Stimulated activated naive B cell treated with anti-CD40 and anti-IgM and Interleukin-4, amounts not matched to agents 10 μg/mL and 1 μg/mL and 100 μg/mL, for 72 hours (primary cell): ENCODE measurements around the gene BRINP3.

Source experiments
- ATAC-seq, 2 donors: fragments of 150-1000 bp; cut with Tn5 transposase; replicated peaks; 2 replicates each; pipeline ENCODE4 v1.10.0; 2021; ENCODE audit warnings: moderate library complexity in 1 of 2
- DNase-seq: peaks from one replicate; pipeline ENCODE4 v3.0.0; 2021
- H3K27ac Mint-ChIP-seq: one replicate; pipeline ENCODE4 v1.8.0; 2022; ENCODE audit warnings: mild to moderate bottlenecking, mixed read lengths
- H3K27me3 Mint-ChIP-seq, 2 donors: one replicate each; pipeline ENCODE4 v1.8.0; 2022; ENCODE audit warnings: mixed read lengths in 2 of 2
- H3K36me3 Mint-ChIP-seq, 2 donors: one replicate each; pipeline ENCODE4 v1.8.0; 2022; ENCODE audit warnings: mixed read lengths in 2 of 2, mild to moderate bottlenecking in 1 of 2
- H3K4me1 Mint-ChIP-seq, 2 donors: one replicate each; pipeline ENCODE4 v1.8.0; 2022; ENCODE audit warnings: mixed read lengths in 2 of 2, mild to moderate bottlenecking in 1 of 2
- H3K4me3 Mint-ChIP-seq, 2 donors: one replicate each; pipeline ENCODE4 v1.8.0; 2022; ENCODE audit warnings: mild to moderate bottlenecking in 2 of 2, mixed read lengths in 2 of 2, moderate library complexity in 1 of 2
- H3K9me3 Mint-ChIP-seq, 2 donors: one replicate each; pipeline ENCODE4 v1.8.0; 2022; ENCODE audit warnings: mixed read lengths in 2 of 2, mild to moderate bottlenecking in 1 of 2

Gene BRINP3

DNA sequence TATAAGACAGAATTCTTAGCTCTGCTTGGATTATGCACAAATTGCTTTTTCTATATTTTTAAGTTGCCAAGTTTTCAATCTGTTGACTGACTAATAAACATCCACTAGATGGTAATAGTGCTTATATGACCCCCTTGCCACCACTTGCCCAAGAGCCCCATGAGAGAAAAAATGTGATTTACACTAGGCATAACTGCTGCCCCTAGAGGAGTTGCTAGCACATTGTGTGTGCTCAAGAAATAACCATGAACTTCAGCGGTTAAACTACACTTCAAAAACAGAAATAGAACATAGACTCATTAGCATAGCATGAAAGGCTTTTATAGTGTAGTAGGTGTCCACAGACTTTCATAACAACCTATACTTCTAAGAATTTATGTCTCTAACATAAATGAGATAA lies 61.4 kb downstream of the BRINP3 start:
- Mint-ChIP-seq H3K27ac (no peak overlapping the region), H3K9me3 (no peaks in the 10 kb centered on the region), H3K36me3 (no peaks in the 10 kb centered on the region), H3K4me1 (no peaks in the 10 kb centered on the region), H3K27me3 (no peaks in the 10 kb centered on the region), H3K4me3 (no peak overlapping the region)
- DNase-seq (no peak), ATAC-seq (no peak)

DNA sequence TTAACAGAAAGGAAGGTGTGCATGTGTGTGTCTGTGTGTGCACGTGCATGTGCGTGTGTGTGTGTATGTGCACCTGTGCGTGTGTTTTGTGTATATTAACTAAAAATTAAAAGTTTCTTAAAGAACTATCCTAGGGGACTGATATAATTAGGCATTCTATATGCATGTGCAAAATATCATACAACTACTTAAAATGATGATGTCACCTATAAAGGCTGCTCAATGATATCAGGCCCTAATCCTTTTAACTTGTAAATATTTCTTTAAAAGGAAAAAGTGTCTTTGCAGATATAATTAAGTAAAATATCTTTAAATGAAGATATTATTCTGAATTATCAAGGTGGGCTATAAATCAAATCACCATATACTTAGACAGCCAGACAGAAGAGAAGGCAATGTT lies 64.5 kb downstream of the BRINP3 start:
- no peak overlapping the region for H3K4me3 Mint-ChIP-seq
- H3K27me3 Mint-ChIP-seq: no peaks in the 10 kb centered on the region
- no peak for DNase-seq
- no peak for ATAC-seq
- H3K9me3 Mint-ChIP-seq: no peaks in the 10 kb centered on the region
- no peak overlapping the region for H3K27ac Mint-ChIP-seq
- H3K36me3 Mint-ChIP-seq: no peaks in the 10 kb centered on the region
- no peaks in the 10 kb centered on the region for H3K4me1 Mint-ChIP-seq

DNA sequence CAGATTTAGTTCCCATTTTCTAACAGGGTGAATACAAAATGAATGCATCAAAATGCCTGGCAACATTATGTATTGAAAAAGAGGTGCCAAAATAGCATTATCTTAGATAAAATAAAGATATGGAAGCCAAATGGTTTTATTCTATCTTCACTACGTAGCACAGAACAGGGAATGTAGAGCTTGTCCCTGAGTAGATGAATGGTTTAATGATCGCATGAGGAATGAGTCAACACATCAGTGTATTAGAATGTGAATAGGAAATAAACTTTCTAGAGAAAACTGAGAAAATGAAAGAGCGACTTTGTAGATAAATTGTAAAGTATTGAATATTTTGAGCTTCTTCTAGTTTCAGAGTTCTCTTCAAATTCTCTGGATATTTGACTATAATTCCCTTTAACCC lies 74.3 kb downstream of the BRINP3 start:
- DNase-seq: no peak
- Mint-ChIP-seq H3K36me3 (no peaks in the 10 kb centered on the region), H3K4me1 (no peaks in the 10 kb centered on the region), H3K27me3 (no peaks in the 10 kb centered on the region), H3K27ac (no peak overlapping the region), H3K9me3 (no peaks in the 10 kb centered on the region), H3K4me3 (no peak overlapping the region)
- no peak for ATAC-seq

DNA sequence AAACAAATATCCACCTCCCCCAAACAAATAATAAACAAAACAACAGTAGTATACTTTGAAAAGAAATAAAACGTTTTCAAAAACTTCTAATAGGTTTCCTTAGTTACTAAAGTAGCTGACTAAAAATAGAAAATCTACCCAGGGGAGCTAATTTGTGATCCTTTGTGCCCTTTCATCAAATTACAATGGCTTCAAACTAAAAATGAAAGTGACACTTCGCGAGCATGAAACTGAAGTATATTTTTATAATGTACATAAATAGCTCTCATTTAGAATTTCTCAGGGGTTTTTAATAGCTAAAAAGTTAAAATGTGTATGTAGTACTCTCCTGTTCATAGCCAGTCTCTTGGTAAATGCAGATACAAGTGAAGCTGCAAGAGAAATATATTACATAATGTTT lies 78.4 kb downstream of the BRINP3 start:
- no peaks in the 10 kb centered on the region for H3K36me3 Mint-ChIP-seq
- H3K27me3 Mint-ChIP-seq: no peaks in the 10 kb centered on the region
- DNase-seq (no peak), ATAC-seq (no peak)
- no peaks in the 10 kb centered on the region for H3K9me3 Mint-ChIP-seq
- H3K4me1 Mint-ChIP-seq: no peaks in the 10 kb centered on the region
- H3K4me3 Mint-ChIP-seq: no peak overlapping the region
- H3K27ac Mint-ChIP-seq: no peak overlapping the region

DNA sequence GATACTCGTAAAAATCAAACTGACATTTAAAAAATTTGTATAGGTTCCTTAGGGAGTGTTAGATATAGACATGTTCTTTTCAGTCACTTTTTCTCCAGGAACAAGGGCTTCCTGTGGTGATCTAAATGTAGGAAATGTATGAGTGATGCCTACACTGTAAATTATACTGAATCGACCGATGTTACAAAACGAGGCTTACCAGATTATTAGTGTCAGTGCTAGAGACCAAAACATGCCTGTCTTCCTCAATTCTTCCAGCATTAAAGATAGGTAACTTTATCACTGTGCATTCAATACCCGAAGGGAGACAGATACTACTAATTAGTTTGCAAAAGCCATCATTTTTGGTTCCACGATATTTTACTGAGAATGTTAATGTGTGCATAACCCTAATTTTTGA lies 86.1 kb downstream of the BRINP3 start:
- Mint-ChIP-seq H3K4me3 (no peak overlapping the region), H3K27me3 (no peaks in the 10 kb centered on the region), H3K9me3 (peaks cover 0 to 1% of the 10 kb centered on the region in 2 donors), H3K27ac (no peak overlapping the region), H3K36me3 (no peaks in the 10 kb centered on the region), H3K4me1 (no peaks in the 10 kb centered on the region)
- DNase-seq (no peak), ATAC-seq (no peak)

DNA sequence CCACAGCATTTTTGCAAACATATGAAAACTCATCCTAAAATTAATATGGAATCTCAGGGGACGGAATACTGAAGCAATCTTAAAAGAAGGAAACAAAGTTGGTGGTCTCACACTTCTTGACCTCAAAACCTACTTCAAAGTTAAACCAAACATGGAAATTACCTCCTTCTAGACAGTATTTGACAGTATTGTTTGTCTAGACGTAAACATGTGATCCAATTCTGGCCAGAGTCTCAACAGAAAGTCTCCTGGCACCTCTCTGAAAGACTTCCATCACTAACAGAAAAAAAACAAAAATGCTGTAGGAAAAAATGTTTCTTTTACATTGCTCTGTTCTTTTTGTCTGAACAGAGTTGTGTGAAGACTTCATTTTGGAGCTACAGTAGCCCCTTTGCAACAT lies 99.7 kb downstream of the BRINP3 start:
- peaks cover 3 to 7% of the 10 kb centered on the region in 2 donors for H3K4me1 Mint-ChIP-seq
- no peaks in the 10 kb centered on the region for H3K27me3 Mint-ChIP-seq
- DNase-seq (no peak), ATAC-seq (no peak)
- H3K36me3 Mint-ChIP-seq: no peaks in the 10 kb centered on the region
- H3K4me3 Mint-ChIP-seq: no peak overlapping the region
- no peaks in the 10 kb centered on the region for H3K9me3 Mint-ChIP-seq
- H3K27ac Mint-ChIP-seq: no peak overlapping the region

DNA sequence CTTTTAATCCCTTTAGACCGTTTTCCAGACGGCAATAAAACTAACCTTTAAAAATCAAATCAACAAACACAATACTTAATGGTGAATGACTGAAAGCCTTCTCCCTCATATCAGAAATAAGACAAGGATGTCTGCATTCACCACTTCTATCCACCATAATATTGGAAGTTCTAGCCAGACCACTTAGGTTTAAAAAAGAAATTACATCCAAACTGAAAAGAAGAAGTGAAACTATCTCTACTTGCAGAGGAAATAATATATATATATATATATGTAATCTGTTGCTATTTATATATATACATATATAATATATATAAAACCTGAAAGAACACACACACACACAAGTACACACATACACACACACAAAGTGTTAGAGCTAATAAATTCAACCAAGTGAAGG lies 100.4 kb downstream of the BRINP3 start:
- Mint-ChIP-seq H3K27me3 (no peaks in the 10 kb centered on the region), H3K27ac (no peak overlapping the region), H3K36me3 (no peaks in the 10 kb centered on the region), H3K4me1 (peaks cover 3 to 7% of the 10 kb centered on the region in 2 donors), H3K4me3 (no peak overlapping the region), H3K9me3 (no peaks in the 10 kb centered on the region)
- DNase-seq (no peak), ATAC-seq (no peak)

DNA sequence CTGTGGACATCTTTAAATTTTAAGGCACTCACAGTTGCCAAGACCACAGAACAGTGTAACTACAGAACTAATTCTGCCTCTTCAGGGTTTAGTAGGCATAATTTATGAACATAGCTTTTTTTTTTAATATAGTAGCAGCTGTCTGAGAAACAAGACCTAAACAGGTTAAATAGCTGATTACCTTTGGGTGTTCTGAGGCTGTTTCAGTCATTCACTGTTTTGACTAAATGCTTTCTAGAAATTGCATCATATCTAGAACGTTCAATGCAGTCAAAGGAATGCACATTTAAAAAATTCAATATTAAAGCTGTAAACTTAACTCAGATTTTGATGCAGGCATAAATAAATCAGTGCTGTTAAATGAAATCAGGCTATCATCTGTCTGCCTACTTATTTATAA lies 101.6 kb downstream of the BRINP3 start:
- no peak overlapping the region for H3K4me3 Mint-ChIP-seq
- DNase-seq (no peak), ATAC-seq (no peak)
- no peaks in the 10 kb centered on the region for H3K36me3 Mint-ChIP-seq
- H3K27me3 Mint-ChIP-seq: no peaks in the 10 kb centered on the region
- no peak overlapping the region for H3K27ac Mint-ChIP-seq
- H3K4me1 Mint-ChIP-seq: peaks cover 3 to 7% of the 10 kb centered on the region in 2 donors
- no peaks in the 10 kb centered on the region for H3K9me3 Mint-ChIP-seq

DNA sequence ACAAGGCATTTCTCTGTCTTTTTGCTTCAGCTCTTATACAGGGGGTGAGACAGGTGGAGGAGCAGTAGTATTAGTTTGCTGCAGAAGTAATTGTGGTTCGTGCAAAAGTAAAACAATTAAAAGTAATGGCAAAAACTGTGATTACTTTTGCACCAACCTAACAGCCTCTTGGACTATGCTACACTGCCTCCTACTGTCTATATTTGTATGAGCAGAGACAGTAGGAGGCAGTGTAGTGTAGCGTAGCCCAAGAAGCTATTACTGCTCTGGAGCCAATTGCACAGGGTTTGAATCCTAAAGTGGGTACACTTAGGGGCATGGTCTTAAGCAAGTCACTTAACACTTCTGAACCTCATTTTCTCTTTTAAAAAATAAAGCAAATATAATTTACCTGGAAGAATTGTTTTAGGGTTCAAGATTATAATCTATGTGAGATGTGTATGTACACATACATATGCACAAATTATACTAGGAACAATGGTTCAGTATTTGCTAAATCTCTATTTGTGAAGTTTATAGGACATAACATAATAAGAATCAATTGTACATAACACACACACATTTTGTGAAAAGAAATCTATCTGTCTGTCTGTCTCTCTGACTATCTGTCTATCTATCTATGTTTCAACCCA lies 103.8 kb downstream of the BRINP3 start:
- Mint-ChIP-seq H3K4me3 (no peak overlapping the region), H3K36me3 (no peaks in the 10 kb centered on the region), H3K4me1 (peaks cover 3 to 7% of the 10 kb centered on the region in 2 donors), H3K9me3 (no peaks in the 10 kb centered on the region), H3K27me3 (no peaks in the 10 kb centered on the region), H3K27ac (no peak overlapping the region)
- DNase-seq (no peak), ATAC-seq (peak; percentile 66 to 70)

DNA sequence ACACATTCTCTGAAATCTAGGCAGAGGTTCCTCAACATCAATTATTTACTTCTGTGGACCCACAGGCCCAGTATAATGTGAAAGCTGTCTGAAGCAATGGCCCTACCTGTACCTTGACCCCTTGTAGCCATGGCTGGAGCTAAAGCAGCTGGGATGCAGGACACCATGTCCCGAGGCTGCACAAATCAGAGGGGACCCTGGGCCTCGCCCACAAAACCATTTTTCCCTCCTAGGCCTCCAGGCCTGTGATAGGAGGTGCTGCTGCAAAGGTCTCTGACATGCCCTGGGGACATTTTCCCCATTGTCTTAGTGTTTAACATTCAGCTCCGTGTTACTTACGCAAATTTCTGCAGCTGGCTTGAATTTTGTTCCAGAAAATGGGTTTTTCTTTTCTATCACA lies 110.5 kb downstream of the BRINP3 start:
- DNase-seq: no peak
- Mint-ChIP-seq H3K27me3 (no peaks in the 10 kb centered on the region), H3K27ac (no peak overlapping the region), H3K4me3 (no peak overlapping the region), H3K4me1 (no peaks in the 10 kb centered on the region), H3K9me3 (peaks cover 11 to 14% of the 10 kb centered on the region in 2 donors), H3K36me3 (no peaks in the 10 kb centered on the region)
- no peak for ATAC-seq

DNA sequence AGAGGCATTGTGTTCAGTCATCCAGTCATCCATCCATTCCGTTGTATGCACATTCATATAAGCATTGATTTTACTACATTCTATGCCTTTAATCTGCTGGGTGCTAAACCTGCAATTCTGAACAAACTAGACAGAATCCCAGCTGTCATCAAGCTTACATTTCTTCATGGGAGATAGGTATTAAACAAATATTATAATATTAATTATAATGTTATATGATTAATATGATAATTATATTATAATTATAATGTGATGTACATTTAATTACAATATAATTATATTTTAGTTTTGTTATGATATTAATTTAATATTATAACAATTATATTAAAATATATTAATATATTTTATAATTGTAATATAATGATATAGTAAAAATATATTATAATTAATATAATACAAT lies 112.4 kb downstream of the BRINP3 start:
- DNase-seq: no peak
- H3K27ac Mint-ChIP-seq: no peak overlapping the region

DNA sequence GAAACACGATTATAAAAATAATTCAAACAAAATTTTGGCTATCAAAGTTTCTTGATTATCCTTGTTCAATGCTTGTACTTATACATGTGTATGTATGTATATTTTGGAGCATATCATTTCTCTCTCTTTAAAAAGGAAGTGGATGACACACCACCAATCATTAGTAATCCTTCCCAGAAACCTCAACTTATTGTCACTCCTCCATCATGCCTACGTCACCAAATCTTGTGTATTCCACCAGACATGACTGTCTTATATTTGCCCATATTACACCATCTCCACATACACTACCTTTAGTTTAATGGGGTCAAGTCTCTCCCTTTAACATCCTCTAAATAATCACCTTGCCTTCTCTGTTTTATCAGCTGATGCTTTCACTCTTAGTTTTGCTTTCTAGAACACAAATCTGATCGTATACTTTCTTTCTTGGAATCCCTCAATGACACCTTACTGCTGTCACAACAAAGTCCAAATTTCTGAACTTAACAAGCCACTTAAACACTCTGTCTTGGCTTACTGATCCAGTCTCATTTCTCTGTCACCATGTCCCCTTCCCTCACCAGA lies 124.0 kb downstream of the BRINP3 start:
- no peak for DNase-seq
- Mint-ChIP-seq H3K27me3 (no peaks in the 10 kb centered on the region), H3K9me3 (peaks cover 0 to 2% of the 10 kb centered on the region in 2 donors), H3K36me3 (no peaks in the 10 kb centered on the region), H3K4me1 (no peaks in the 10 kb centered on the region), H3K27ac (no peak overlapping the region), H3K4me3 (no peak overlapping the region)
- ATAC-seq: no peak

More for the DNA sequence above, 112.4 kb downstream of the BRINP3 start:
- Mint-ChIP-seq H3K4me3 (no peak overlapping the region), H3K36me3 (no peaks in the 10 kb centered on the region), H3K27me3 (no peaks in the 10 kb centered on the region), H3K4me1 (no peaks in the 10 kb centered on the region), H3K9me3 (peaks cover 11 to 14% of the 10 kb centered on the region in 2 donors)
- ATAC-seq: no peak

DNA sequence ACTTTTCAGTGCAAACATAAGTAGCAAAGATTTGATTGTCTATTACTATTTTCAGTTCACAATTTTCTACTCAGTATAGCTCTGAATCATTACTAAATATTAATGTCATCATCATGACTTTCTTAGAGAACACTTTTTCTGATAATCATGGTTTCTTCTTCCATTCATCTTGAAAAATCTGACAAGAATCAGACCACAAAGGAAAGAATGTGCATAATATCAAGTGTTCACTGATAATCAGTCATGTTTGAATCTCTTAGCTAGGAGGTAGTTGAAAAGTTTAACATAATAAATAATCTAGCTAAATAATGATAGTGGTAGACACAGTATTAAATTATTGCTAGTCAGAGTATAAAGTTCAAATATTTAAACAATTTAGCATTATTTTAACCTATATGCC lies 133.2 kb downstream of the BRINP3 start:
- DNase-seq (no peak), ATAC-seq (no peak)
- Mint-ChIP-seq H3K4me3 (no peak overlapping the region), H3K27ac (no peak overlapping the region), H3K9me3 (no peaks in the 10 kb centered on the region), H3K27me3 (no peaks in the 10 kb centered on the region), H3K4me1 (no peaks in the 10 kb centered on the region), H3K36me3 (no peaks in the 10 kb centered on the region)

DNA sequence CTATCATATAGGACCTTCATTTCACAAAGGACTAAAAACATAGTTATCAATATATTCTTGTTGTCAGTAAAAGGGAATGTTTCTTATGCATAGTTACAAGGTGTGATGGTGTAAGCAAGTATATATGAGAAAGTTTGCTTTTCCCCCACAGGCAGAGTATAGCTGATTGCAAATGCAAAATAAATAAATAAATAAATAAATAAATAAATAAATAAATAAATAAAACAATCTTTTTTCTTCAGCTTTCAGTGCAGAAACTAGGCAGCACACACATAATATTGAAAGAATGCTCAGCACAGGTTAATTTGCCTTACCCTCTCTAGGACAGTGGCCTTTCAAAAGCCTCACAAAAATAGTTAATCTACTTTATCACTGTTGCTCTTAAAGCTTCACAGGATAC lies 138.8 kb downstream of the BRINP3 start:
- no peak overlapping the region for H3K27ac Mint-ChIP-seq

DNA sequence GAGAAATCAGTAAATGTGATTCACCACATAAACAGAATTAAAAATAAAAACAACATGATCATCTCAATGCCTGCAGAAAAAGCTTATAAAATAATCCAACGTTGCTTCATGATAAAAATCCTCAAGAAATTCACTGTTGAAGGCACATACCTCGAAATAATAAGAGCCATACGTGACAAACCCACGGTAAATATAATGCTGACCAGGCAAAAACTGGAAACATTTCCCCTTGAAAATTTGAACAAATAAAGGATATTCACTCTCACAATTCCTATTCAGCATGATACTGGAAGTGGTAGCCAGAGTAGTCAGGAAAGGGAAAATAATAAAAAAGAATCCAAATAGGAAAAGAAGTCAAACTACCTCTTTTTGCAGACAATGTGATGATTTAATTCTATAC lies 148.8 kb downstream of the BRINP3 start:
- Mint-ChIP-seq H3K36me3 (no peaks in the 10 kb centered on the region), H3K27me3 (no peaks in the 10 kb centered on the region), H3K4me1 (no peaks in the 10 kb centered on the region), H3K4me3 (no peak overlapping the region), H3K9me3 (peaks cover 0 to 3% of the 10 kb centered on the region in 2 donors), H3K27ac (no peak overlapping the region)
- ATAC-seq: no peak
- no peak for DNase-seq

More for the DNA sequence above, 138.8 kb downstream of the BRINP3 start:
- Mint-ChIP-seq H3K27me3 (no peaks in the 10 kb centered on the region), H3K36me3 (no peaks in the 10 kb centered on the region), H3K4me1 (no peaks in the 10 kb centered on the region), H3K4me3 (no peak overlapping the region), H3K9me3 (no peaks in the 10 kb centered on the region)
- DNase-seq: no peak
- no peak for ATAC-seq

DNA sequence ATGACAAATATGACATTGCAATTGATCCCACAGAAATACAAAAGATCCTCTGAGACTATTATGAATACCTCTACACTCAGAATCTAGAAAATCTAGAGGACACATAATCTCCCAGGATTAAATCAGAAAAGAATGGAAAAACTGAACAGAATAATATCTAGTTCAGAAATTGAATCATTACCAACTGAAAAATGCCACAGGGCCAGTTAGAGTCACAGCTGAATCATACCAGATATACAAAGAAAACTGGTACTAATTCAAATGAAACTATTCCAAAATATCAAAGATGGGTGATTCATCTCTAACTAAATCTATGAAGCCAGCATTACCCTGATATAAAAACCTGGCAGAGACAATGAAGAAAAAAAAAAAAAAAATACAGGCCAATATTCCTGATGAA lies 149.3 kb downstream of the BRINP3 start:
- Mint-ChIP-seq H3K9me3 (peaks cover 0 to 3% of the 10 kb centered on the region in 2 donors), H3K36me3 (no peaks in the 10 kb centered on the region), H3K27me3 (no peaks in the 10 kb centered on the region), H3K4me1 (no peaks in the 10 kb centered on the region), H3K27ac (no peak overlapping the region), H3K4me3 (no peak overlapping the region)
- ATAC-seq: no peak
- no peak for DNase-seq
